Measurements from ENCODE around the gene CNTRL. TPM values are rescaled to one million over a fixed set of nuclear protein-coding genes. Genes with fewer than 3 reads are reported as not detected.

The CNTRL gene
- total RNA-seq, 1 donor from 2014 or later = 3.5 TPM

GRCh38 chr9:121225240-121225639, 150.5 kb downstream of the CNTRL start:
- no peak for DNase-seq (ENCODE audit: low read depth)

GRCh38 chr9:121226175-121226574, 151.4 kb downstream of the CNTRL start:
- no peak for DNase-seq (ENCODE audit: low read depth)

Other genes with a start within 250 kb of the CNTRL start
- 29.6 and 34.8 TPM in 2 replicates for gene PSMD5, start 232.0 kb upstream of the CNTRL start, total RNA-seq
- 13.3 and 15.3 TPM in 2 replicates for gene PHF19, start 197.8 kb upstream of the CNTRL start, total RNA-seq
- gene TRAF1, start 148.2 kb upstream of the CNTRL start, total RNA-seq = 0.80 and 1.1 TPM in 2 replicates
- 0.45 and 0.94 TPM in 2 replicates for gene C5, start 24.7 kb upstream of the CNTRL start, total RNA-seq
- 23.4 and 32.4 TPM in 2 replicates for gene RAB14, start 126.9 kb downstream of the CNTRL start, total RNA-seq
- gene GSN, start 193.2 kb downstream of the CNTRL start, total RNA-seq = 1,139 and 1,228 TPM in 2 replicates